Activated CD4-positive, alpha-beta T cell treated with anti-CD3 and anti-CD28 coated beads, Interleukin-10, Interleukin-2, amounts not matched to agents 100 ng/mL and 50 ng/mL, durations not matched to agents 16 hours and 8 hours (primary cell): ENCODE measurements around the gene ELP1.
"Not testable (repeated sequence)": the region's sequence is repeated elsewhere in the genome, so short reads cannot be mapped to it uniquely, and the experiment has no call there.

ENCODE experiments used
- DNase-seq: peaks from one replicate; pipeline ENCODE4 v3.0.0-alpha.2; 2020

ELP1 gene

GRCh38 chr9:108850293-108850897 lies 83.5 kb downstream of the ELP1 start:
- DNase-seq, result no peak

- not testable (repeated sequence) for DNase-seq
Measured at GRCh38 chr9:108848296-108848695, 85.6 kb downstream of the ELP1 start.

- DNase-seq, result no peak
Measured at GRCh38 chr9:108845947-108846346, 88.0 kb downstream of the ELP1 start.

GRCh38 chr9:108845507-108845906 lies 88.4 kb downstream of the ELP1 start:
- DNase-seq, result no peak

GRCh38 chr9:108844856-108845255 lies 89.1 kb downstream of the ELP1 start:
- no peak for DNase-seq

GRCh38 chr9:108844391-108844790 lies 89.5 kb downstream of the ELP1 start:
- no peak for DNase-seq

GRCh38 chr9:108842610-108843295 lies 91.2 kb downstream of the ELP1 start:
- peak; percentile 33 for DNase-seq

GRCh38 chr9:108839561-108839960 lies 94.4 kb downstream of the ELP1 start:
- not testable (repeated sequence) for DNase-seq

GRCh38 chr9:108838017-108838416 lies 95.9 kb downstream of the ELP1 start:
- DNase-seq, result no peak

GRCh38 chr9:108837530-108837929 lies 96.4 kb downstream of the ELP1 start:
- DNase-seq, result no peak

GRCh38 chr9:108836781-108837180 lies 97.1 kb downstream of the ELP1 start:
- DNase-seq, result no peak

GRCh38 chr9:108836319-108836718 lies 97.6 kb downstream of the ELP1 start:
- DNase-seq, result no peak

GRCh38 chr9:108835831-108836230 lies 98.1 kb downstream of the ELP1 start:
- DNase-seq, result no peak

- DNase-seq, result no peak
Measured at GRCh38 chr9:108834959-108835665, 98.8 kb downstream of the ELP1 start.

- DNase-seq, result no peak
Measured at GRCh38 chr9:108832179-108832500, 101.8 kb downstream of the ELP1 start.

GRCh38 chr9:108831496-108832178 lies 102.3 kb downstream of the ELP1 start:
- DNase-seq, result no peak

GRCh38 chr9:108830272-108830671 lies 103.7 kb downstream of the ELP1 start:
- DNase-seq, result peak; percentile 4

- DNase-seq, result no peak
Measured at GRCh38 chr9:108823829-108824228, 110.1 kb downstream of the ELP1 start.
